Natural killer cell (primary cell): Measurements from ENCODE around the gene ZRANB2. TPM values are rescaled to one million over a fixed set of nuclear protein-coding genes. Genes with fewer than 3 reads are reported as not detected.

ENCODE experiments used
- ATAC-seq, 3 donors: fragments of 150-1000 bp in 2 of 3; fragments of 200-7000 bp in 1 of 3; cut with Tn5 transposase; 1 replicate in 1 of 3; 2 replicates in 2 of 3; pipeline ENCODE4 v1.10.0; 2021; ENCODE audit warnings: mild to moderate bottlenecking in 2 of 3, moderate library complexity in 2 of 3
- DNase-seq, 2 donors: peaks; one replicate each; pipeline versions ENCODE4 v3.0.0 to v3.0.0-alpha.2; 2013 to 2021; ENCODE audit warnings: mixed read lengths in 1 of 2
- H3K27ac ChIP-seq: one replicate; pipeline ENCODE4 v1.5.1; 2013; ENCODE audit warnings: mild to moderate bottlenecking, low read length
- H3K27me3 ChIP-seq: one replicate; pipeline ENCODE4 v1.6.1; 2013; ENCODE audit warnings: low read length; ENCODE audit not compliant: control insufficient read depth, insufficient read depth
- H3K36me3 ChIP-seq: one replicate; pipeline ENCODE4 v1.6.1; 2013; ENCODE audit warnings: low read length; ENCODE audit not compliant: control insufficient read depth, insufficient read depth
- H3K4me1 ChIP-seq: one replicate; pipeline ENCODE4 v1.6.1; 2013; ENCODE audit warnings: low read length; ENCODE audit not compliant: control insufficient read depth, insufficient read depth
- H3K4me3 ChIP-seq: one replicate; pipeline ENCODE4 v1.5.1; 2013; ENCODE audit warnings: low read length
- H3K9me3 ChIP-seq: one replicate; pipeline ENCODE4 v1.6.1; 2013; ENCODE audit warnings: low read length; ENCODE audit not compliant: control insufficient read depth, insufficient read depth
- H3K27ac Mint-ChIP-seq, 2 donors: one replicate each; pipeline ENCODE4 v1.8.0; 2022; ENCODE audit warnings: mild to moderate bottlenecking in 2 of 2, mixed read lengths in 2 of 2, moderate library complexity in 1 of 2
- H3K27me3 Mint-ChIP-seq, 2 donors: one replicate each; pipeline ENCODE4 v1.8.0; 2022; ENCODE audit warnings: low read depth in 2 of 2, mixed read lengths in 2 of 2
- H3K36me3 Mint-ChIP-seq: one replicate; pipeline ENCODE4 v1.8.0; 2022; ENCODE audit warnings: mixed read lengths
- H3K4me1 Mint-ChIP-seq, 2 donors: one replicate each; pipeline ENCODE4 v1.8.0; 2022; ENCODE audit warnings: mixed read lengths in 2 of 2
- H3K4me3 Mint-ChIP-seq: one replicate; pipeline ENCODE4 v1.8.0; 2022; ENCODE audit warnings: mild to moderate bottlenecking, moderate library complexity, mixed read lengths
- H3K9me3 Mint-ChIP-seq, 2 donors: one replicate each; pipeline ENCODE4 v1.8.0; 2022; ENCODE audit warnings: mixed read lengths in 2 of 2
- WGBS: methylation state at CpG from one replicate; pipeline ENCODE4 v1.1.7; 2013; ENCODE audit warnings: missing lambda C conversion rate; ENCODE audit not compliant: insufficient coverage; 5-methylcytosine and 5-hydroxymethylcytosine counted together
- intact Hi-C: fragments of 100-400 bp; cut with micrococcal nuclease; formaldehyde crosslinking; loops from one replicate; pipeline ENCODE4 v1.14.2; 2022
- total RNA-seq, 4 donors: library from RNA; stranded (reverse); fragments of 120-200 nt in 1 of 4; gene quantifications; one replicate each; pipeline versions ENCODE4 v1.2.3 to v1.2.4, GENCODE V29; 2013 to 2022
- TF ChIP-seq, protein P1 (sequence below): fragments of 200-600 bp; IDR thresholded peaks from one replicate; pipeline ENCODE4 v1.8.0; 2022; ENCODE audit warnings: antibody characterized with exemption

ZRANB2 gene
- total RNA-seq, 3 donors from 2014 or later (not counting 1 experiment from before 2014, with no cell fraction given) = 114 to 133 (median 128) TPM

DNA sequence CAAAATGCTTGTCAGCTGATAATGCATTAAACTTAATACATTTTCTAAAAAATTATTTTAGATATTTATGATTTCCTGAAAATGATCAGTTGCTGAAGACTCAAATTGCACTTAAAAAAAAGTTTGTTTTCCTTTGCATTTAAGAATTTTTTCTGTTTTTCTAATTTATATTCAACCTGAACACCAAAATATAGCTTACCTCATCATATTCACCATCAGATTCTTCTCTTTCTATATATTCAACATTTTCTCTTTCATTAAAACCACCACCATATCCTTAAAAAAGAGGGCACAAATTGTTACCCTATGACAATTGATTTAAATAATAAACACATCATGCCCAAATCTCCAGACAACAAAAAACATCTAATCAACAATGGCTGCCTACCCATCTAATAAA lies 8.6 kb downstream of the ZRANB2 start:
- Mint-ChIP-seq H3K4me3 (peak overlapping the region; percentile 6), H3K9me3 (no peaks in the 10 kb centered on the region), H3K4me1 (peaks cover 45% of the 10 kb centered on the region in 2 donors), H3K36me3 (peaks cover 57% of the 10 kb centered on the region), H3K27me3 (no peaks in the 10 kb centered on the region), H3K27ac (peak overlapping the region; percentile 19 to 39)
- peaks cover 95% of the 10 kb centered on the region for H3K36me3 ChIP-seq
- TF ChIP-seq, protein P1, sequence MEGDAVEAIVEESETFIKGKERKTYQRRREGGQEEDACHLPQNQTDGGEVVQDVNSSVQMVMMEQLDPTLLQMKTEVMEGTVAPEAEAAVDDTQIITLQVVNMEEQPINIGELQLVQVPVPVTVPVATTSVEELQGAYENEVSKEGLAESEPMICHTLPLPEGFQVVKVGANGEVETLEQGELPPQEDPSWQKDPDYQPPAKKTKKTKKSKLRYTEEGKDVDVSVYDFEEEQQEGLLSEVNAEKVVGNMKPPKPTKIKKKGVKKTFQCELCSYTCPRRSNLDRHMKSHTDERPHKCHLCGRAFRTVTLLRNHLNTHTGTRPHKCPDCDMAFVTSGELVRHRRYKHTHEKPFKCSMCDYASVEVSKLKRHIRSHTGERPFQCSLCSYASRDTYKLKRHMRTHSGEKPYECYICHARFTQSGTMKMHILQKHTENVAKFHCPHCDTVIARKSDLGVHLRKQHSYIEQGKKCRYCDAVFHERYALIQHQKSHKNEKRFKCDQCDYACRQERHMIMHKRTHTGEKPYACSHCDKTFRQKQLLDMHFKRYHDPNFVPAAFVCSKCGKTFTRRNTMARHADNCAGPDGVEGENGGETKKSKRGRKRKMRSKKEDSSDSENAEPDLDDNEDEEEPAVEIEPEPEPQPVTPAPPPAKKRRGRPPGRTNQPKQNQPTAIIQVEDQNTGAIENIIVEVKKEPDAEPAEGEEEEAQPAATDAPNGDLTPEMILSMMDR = no peak
- H3K9me3 ChIP-seq = no peaks in the 10 kb centered on the region
- H3K4me3 ChIP-seq = no peak overlapping the region
- H3K4me1 ChIP-seq = no peaks in the 10 kb centered on the region
- DNase-seq (no peak), ATAC-seq (no peak)
- no peak overlapping the region for H3K27ac ChIP-seq
- intact Hi-C loops = no loop called here
- no peaks in the 10 kb centered on the region for H3K27me3 ChIP-seq

DNA sequence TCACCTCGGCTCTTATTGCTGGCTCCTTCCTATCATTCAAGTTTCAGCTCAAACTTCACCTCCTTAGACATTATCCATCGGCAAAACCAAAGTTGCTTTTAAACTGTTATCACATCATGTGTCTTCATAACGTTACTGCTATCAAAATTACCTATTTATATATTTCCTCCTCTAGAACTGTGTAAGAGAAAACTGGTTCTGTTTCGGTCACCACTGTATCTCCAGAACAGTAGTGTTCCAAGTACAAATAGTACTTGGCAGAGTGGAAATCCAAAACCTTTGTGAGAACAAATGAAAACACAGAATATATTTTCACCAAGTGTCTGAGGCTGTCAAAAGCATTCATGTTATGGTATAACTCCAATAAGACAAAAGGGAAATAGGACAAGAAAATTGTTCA lies 9.1 kb downstream of the ZRANB2 start:
- peaks cover 45% of the 10 kb centered on the region in 2 donors for H3K4me1 Mint-ChIP-seq

GRCh38 chr1:71068325-71069240 lies 12.3 kb downstream of the ZRANB2 start:
- H3K27me3 Mint-ChIP-seq = no peaks in the 10 kb centered on the region
- H3K36me3 Mint-ChIP-seq = peaks cover 61% of the 10 kb centered on the region
- peaks cover 96% of the 10 kb centered on the region for H3K36me3 ChIP-seq
- intact Hi-C loops = no loop called here
- no peaks in the 10 kb centered on the region for H3K27me3 ChIP-seq
- H3K4me3 ChIP-seq = no peak overlapping the region
- peak overlapping the region in 1 of 2 donors; percentile 53 for H3K27ac Mint-ChIP-seq
- no peaks in the 10 kb centered on the region for H3K4me1 ChIP-seq
- H3K27ac ChIP-seq = no peak overlapping the region
- peaks cover 22 to 30% of the 10 kb centered on the region in 2 donors for H3K4me1 Mint-ChIP-seq
- TF ChIP-seq, protein P1 = no peak
- no peak for DNase-seq
- no peak overlapping the region for H3K4me3 Mint-ChIP-seq
- no peaks in the 10 kb centered on the region for H3K9me3 Mint-ChIP-seq
- 84% methylated on average over 2 of the region's 6 CpGs for WGBS
- peak in 1 of 3 donors; percentile 32 for ATAC-seq
- no peaks in the 10 kb centered on the region for H3K9me3 ChIP-seq

More for the DNA sequence above, 9.1 kb downstream of the ZRANB2 start:
- H3K9me3 Mint-ChIP-seq = no peaks in the 10 kb centered on the region
- no peak for ATAC-seq
- no peaks in the 10 kb centered on the region for H3K9me3 ChIP-seq
- TF ChIP-seq, protein P1 = no peak
- no peak overlapping the region for H3K4me3 ChIP-seq
- intact Hi-C loops = no loop called here
- H3K27ac ChIP-seq = no peak overlapping the region
- 98% methylated on average over 3 of the region's 4 CpGs for WGBS
- H3K36me3 Mint-ChIP-seq = peaks cover 57% of the 10 kb centered on the region
- no peak overlapping the region for H3K4me3 Mint-ChIP-seq
- H3K27ac Mint-ChIP-seq = peak overlapping the region; percentile 52 to 58
- H3K36me3 ChIP-seq = peaks cover 95% of the 10 kb centered on the region
- no peak for DNase-seq
- no peaks in the 10 kb centered on the region for H3K27me3 Mint-ChIP-seq
- no peaks in the 10 kb centered on the region for H3K27me3 ChIP-seq
- H3K4me1 ChIP-seq = no peaks in the 10 kb centered on the region
